ENCODE results near the gene ATG16L1.

ATG16L1 gene

DNA sequence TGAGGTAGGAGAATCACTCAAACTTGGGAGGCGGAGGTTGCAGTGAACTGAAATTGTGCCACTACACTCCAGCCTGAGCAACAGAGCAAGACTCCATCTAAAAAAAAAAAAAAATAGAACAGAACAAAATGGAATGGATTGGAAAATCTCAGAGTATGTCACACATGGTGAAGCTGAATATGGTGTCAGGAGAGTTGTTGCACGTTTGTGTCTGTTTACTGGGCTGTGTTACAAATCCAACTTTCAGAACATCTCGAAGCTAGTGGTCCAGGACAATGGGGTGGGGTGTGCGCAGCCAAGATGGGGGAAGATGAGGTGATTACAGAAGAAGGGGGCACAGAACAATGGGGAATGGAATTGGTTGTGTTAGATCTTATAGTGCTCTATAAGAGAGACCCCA lies 73.8 kb downstream of the ATG16L1 start:
- H3K36me3 ChIP-seq (ENCODE audit: control insufficient read depth in 4 of 4, insufficient read depth in 4 of 4, low read length in 3 of 4), result no peaks in the 10 kb centered on the region
- WGBS (ENCODE audit: insufficient coverage), result 0% methylated on average over 1 of the region's 4 CpGs
- DNase-seq, result no peak
- H3K4me1 ChIP-seq (ENCODE audit: control extremely low read depth in 1 of 4, control insufficient read depth in 4 of 4, insufficient read depth in 4 of 4, low read length in 3 of 4), result peaks cover 0 to 10% (median 5%) of the 10 kb centered on the region in 4 experiments
- CTCF ChIA-PET, result interaction anchor here (1.4 kb wide), 1 partner anchor 12 kb away, joined by 3 read pairs; no protein-coding TSS in a partner anchor
- no peak overlapping the region for H3K4me3 ChIP-seq (ENCODE audit: control insufficient read depth in 1 of 7, extremely low read depth in 1 of 7, insufficient read depth in 4 of 7, low read depth in 2 of 7, low read length in 6 of 7)
- H3K27me3 ChIP-seq (replicated peaks in 2 of 5; ENCODE audit: control insufficient read depth in 4 of 5, insufficient read depth in 5 of 5, low read length in 4 of 5), result no peaks in the 10 kb centered on the region
- H3K9me3 ChIP-seq (ENCODE audit: control extremely low read depth in 1 of 5, control insufficient read depth in 4 of 5, insufficient read depth in 2 of 5, low read depth in 1 of 5, low read length in 4 of 5), result no peaks in the 10 kb centered on the region
- POLR2A ChIA-PET, result no interaction called here
- no peak overlapping the region for H3K27ac ChIP-seq (ENCODE audit: insufficient read depth in 1 of 2, low read depth in 1 of 2, low read length in 2 of 2, poor library complexity in 1 of 2, severe bottlenecking in 2 of 2)

DNA sequence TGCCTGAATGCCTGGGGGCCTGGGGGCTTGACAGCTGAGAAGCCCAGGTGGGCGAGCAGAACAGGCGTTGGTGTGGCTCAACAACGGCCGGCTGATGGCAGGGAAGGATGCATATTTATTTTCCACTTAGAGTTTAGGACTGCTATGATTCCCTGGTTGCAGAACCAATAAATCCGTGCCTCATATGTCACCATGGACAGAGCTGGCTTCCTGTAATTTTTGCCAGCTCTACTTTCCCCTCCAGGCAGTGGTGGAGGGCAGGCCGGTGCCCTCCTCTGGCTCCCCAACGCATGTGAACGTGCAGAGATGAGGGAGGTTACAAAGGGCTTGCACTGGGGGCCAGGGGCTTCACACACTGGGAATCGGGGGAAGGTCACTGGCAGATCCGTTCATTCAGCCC lies 74.3 kb downstream of the ATG16L1 start:
- no peak overlapping the region for H3K4me3 ChIP-seq (ENCODE audit: control insufficient read depth in 1 of 7, extremely low read depth in 1 of 7, insufficient read depth in 4 of 7, low read depth in 2 of 7, low read length in 6 of 7)
- WGBS (ENCODE audit: insufficient coverage), result 86% methylated on average over 8 of the region's 10 CpGs
- H3K27me3 ChIP-seq (replicated peaks in 2 of 5; ENCODE audit: control insufficient read depth in 4 of 5, insufficient read depth in 5 of 5, low read length in 4 of 5), result no peaks in the 10 kb centered on the region
- H3K9me3 ChIP-seq (ENCODE audit: control extremely low read depth in 1 of 5, control insufficient read depth in 4 of 5, insufficient read depth in 2 of 5, low read depth in 1 of 5, low read length in 4 of 5), result no peaks in the 10 kb centered on the region
- CTCF ChIA-PET, result interaction anchor here (1.4 kb wide), 1 partner anchor 13 kb away, joined by 3 read pairs; no protein-coding TSS in a partner anchor
- DNase-seq, result no peak
- H3K27ac ChIP-seq (ENCODE audit: insufficient read depth in 1 of 2, low read depth in 1 of 2, low read length in 2 of 2, poor library complexity in 1 of 2, severe bottlenecking in 2 of 2), result no peak overlapping the region
- POLR2A ChIA-PET, result interaction anchor here (0.7 kb wide), 1 partner anchor 1692 kb away, joined by 6 read pairs; no protein-coding TSS in a partner anchor
- no peaks in the 10 kb centered on the region for H3K36me3 ChIP-seq (ENCODE audit: control insufficient read depth in 4 of 4, insufficient read depth in 4 of 4, low read length in 3 of 4)
- peaks cover 0 to 10% (median 5%) of the 10 kb centered on the region in 4 experiments for H3K4me1 ChIP-seq (ENCODE audit: control extremely low read depth in 1 of 4, control insufficient read depth in 4 of 4, insufficient read depth in 4 of 4, low read length in 3 of 4)

DNA sequence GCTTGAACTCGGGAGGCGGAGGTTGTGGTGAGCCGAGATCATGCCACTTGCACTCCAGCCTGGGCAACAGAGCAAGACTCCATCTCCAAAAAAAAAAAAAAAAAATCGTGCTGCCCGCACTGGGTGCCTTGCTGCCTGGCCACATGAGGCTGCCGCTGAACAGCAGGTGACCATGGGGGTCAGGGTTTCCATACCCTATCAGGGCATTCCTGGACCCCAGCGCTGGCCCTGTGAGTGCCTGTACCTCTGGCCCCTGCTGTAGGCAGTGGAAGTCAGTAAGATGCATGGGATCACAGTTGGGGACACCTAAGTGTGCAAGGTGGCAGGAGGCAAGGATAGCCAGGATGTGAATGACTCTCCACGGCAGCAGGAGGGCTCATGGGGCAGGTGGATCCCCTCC lies 75.0 kb downstream of the ATG16L1 start:
- ChIA-PET CTCF (no interaction called here), POLR2A (interaction anchor here (0.7 kb wide), 1 partner anchor 1691 kb away, joined by 6 read pairs; no protein-coding TSS in a partner anchor)
- Histone ChIP-seq H3K27ac (ENCODE audit: insufficient read depth in 1 of 2, low read depth in 1 of 2, low read length in 2 of 2, poor library complexity in 1 of 2, severe bottlenecking in 2 of 2) (no peak overlapping the region), H3K27me3 (replicated peaks in 2 of 5; ENCODE audit: control insufficient read depth in 4 of 5, insufficient read depth in 5 of 5, low read length in 4 of 5) (no peaks in the 10 kb centered on the region), H3K4me3 (ENCODE audit: control insufficient read depth in 1 of 7, extremely low read depth in 1 of 7, insufficient read depth in 4 of 7, low read depth in 2 of 7, low read length in 6 of 7) (no peak overlapping the region), H3K36me3 (ENCODE audit: control insufficient read depth in 4 of 4, insufficient read depth in 4 of 4, low read length in 3 of 4) (no peaks in the 10 kb centered on the region), H3K4me1 (ENCODE audit: control extremely low read depth in 1 of 4, control insufficient read depth in 4 of 4, insufficient read depth in 4 of 4, low read length in 3 of 4) (peaks cover 3 to 17% (median 11%) of the 10 kb centered on the region in 4 experiments), H3K9me3 (ENCODE audit: control extremely low read depth in 1 of 5, control insufficient read depth in 4 of 5, insufficient read depth in 2 of 5, low read depth in 1 of 5, low read length in 4 of 5) (no peaks in the 10 kb centered on the region)
- DNase-seq, result no peak
- 98% methylated on average over 7 of the region's 8 CpGs for WGBS (ENCODE audit: insufficient coverage)

DNA sequence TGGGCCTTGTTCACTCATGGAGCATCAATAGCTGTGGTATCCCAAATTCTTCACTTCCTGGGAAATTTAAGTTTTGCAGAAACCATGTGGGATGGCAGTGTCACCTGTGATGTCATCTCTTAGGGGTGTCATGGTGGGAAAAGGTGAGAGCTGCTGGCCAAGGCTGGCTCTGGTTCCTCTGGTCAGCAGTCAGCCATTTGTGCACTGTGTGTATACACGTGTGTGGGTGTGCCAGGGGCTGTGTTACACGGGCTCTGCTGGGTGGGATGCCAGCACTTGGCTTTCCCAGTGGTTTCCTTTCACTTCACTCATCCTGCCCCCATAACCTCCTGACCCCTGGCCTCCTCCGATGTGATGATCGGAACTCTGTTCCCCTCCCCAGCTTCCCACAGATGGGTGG lies 77.4 kb downstream of the ATG16L1 start:
- Histone ChIP-seq H3K27ac (ENCODE audit: insufficient read depth in 1 of 2, low read depth in 1 of 2, low read length in 2 of 2, poor library complexity in 1 of 2, severe bottlenecking in 2 of 2) (no peak overlapping the region), H3K4me3 (ENCODE audit: control insufficient read depth in 1 of 7, extremely low read depth in 1 of 7, insufficient read depth in 4 of 7, low read depth in 2 of 7, low read length in 6 of 7) (no peak overlapping the region), H3K36me3 (ENCODE audit: control insufficient read depth in 4 of 4, insufficient read depth in 4 of 4, low read length in 3 of 4) (no peaks in the 10 kb centered on the region), H3K4me1 (ENCODE audit: control extremely low read depth in 1 of 4, control insufficient read depth in 4 of 4, insufficient read depth in 4 of 4, low read length in 3 of 4) (peaks cover 16 to 38% (median 31%) of the 10 kb centered on the region in 4 experiments), H3K27me3 (replicated peaks in 2 of 5; ENCODE audit: control insufficient read depth in 4 of 5, insufficient read depth in 5 of 5, low read length in 4 of 5) (no peaks in the 10 kb centered on the region), H3K9me3 (ENCODE audit: control extremely low read depth in 1 of 5, control insufficient read depth in 4 of 5, insufficient read depth in 2 of 5, low read depth in 1 of 5, low read length in 4 of 5) (no peaks in the 10 kb centered on the region)
- CTCF ChIA-PET, result interaction anchor here (0.8 kb wide), 1 partner anchor 76 kb away, joined by 3 read pairs; no protein-coding TSS in a partner anchor
- WGBS (ENCODE audit: insufficient coverage), result 92% methylated on average over 4 of the region's 4 CpGs
- no peak for DNase-seq
- POLR2A ChIA-PET, result no interaction called here

DNA sequence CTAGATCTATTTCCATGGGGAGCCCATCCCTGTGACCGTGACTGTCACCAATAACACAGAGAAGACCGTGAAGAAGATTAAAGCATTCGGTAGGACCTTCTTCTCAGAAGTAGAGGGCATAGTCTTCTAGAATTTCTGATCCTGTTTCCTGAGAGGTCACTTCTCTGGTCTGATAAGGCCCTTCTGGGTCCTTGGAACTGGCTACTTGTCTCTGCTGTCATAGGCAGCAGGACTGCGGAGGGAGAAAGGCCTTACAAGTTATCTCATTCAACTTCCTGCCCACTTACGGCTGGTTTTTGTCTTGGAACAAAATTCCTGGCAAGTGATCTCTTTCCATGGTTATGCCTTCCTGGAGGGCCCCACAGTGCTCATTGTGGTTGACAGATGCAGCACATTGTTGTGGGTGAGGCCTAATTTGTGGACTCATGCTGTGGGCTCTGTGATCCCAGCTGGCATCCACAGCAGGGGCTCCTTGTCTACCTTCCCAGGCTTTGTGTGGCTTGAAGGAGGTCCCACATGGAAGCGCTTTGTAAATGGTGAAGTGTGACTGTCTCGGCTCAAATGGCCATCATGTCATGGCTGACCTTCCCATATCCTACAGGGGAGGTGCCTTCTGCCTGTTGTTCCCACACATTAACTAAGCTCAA lies 78.1 kb downstream of the ATG16L1 start:
- DNase-seq, result peak in 1 of 3 donors; percentile 35
- H3K4me1 ChIP-seq (ENCODE audit: control extremely low read depth in 1 of 4, control insufficient read depth in 4 of 4, insufficient read depth in 4 of 4, low read length in 3 of 4), result peaks cover 16 to 43% (median 32%) of the 10 kb centered on the region in 4 experiments
- no peaks in the 10 kb centered on the region for H3K9me3 ChIP-seq (ENCODE audit: control extremely low read depth in 1 of 5, control insufficient read depth in 4 of 5, insufficient read depth in 2 of 5, low read depth in 1 of 5, low read length in 4 of 5)
- no peaks in the 10 kb centered on the region for H3K36me3 ChIP-seq (ENCODE audit: control insufficient read depth in 4 of 4, insufficient read depth in 4 of 4, low read length in 3 of 4)
- ChIA-PET POLR2A (no interaction called here), CTCF (interaction anchor here (1.9 to 2.1 kb wide), 3 partner anchors 9 to 20 kb away, joined by 4 to 8 read pairs (median 5); no protein-coding TSS in a partner anchor)
- H3K27me3 ChIP-seq (replicated peaks in 2 of 5; ENCODE audit: control insufficient read depth in 4 of 5, insufficient read depth in 5 of 5, low read length in 4 of 5), result no peaks in the 10 kb centered on the region
- H3K27ac ChIP-seq (ENCODE audit: insufficient read depth in 1 of 2, low read depth in 1 of 2, low read length in 2 of 2, poor library complexity in 1 of 2, severe bottlenecking in 2 of 2), result no peak overlapping the region
- 74% methylated on average over 4 of the region's 7 CpGs for WGBS (ENCODE audit: insufficient coverage)
- H3K4me3 ChIP-seq (ENCODE audit: control insufficient read depth in 1 of 7, extremely low read depth in 1 of 7, insufficient read depth in 4 of 7, low read depth in 2 of 7, low read length in 6 of 7), result no peak overlapping the region

DNA sequence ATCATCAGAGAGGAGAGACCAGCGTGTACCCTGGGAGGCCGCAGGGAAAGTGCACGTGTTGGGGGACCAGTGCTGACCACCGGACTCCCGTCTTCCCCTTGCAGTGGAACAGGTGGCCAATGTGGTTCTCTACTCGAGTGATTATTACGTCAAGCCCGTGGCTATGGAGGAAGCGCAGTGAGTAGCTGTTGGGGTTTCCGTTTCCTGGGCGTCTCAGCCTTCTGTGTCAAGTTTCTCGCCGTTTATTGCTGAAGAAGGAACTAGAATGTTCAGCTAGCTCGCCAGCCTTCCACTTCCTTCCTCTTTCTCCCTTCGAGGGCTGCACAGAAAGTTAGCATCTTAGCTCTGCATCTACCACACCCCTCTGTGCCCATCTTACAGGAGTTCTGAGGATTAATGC lies 80.1 kb downstream of the ATG16L1 start:
- peak; percentile 97 to 99 (median 97) for DNase-seq
- Histone ChIP-seq H3K9me3 (ENCODE audit: control extremely low read depth in 1 of 5, control insufficient read depth in 4 of 5, insufficient read depth in 2 of 5, low read depth in 1 of 5, low read length in 4 of 5) (no peaks in the 10 kb centered on the region), H3K36me3 (ENCODE audit: control insufficient read depth in 4 of 4, insufficient read depth in 4 of 4, low read length in 3 of 4) (no peaks in the 10 kb centered on the region), H3K27me3 (replicated peaks in 2 of 5; ENCODE audit: control insufficient read depth in 4 of 5, insufficient read depth in 5 of 5, low read length in 4 of 5) (no peaks in the 10 kb centered on the region), H3K4me3 (ENCODE audit: control insufficient read depth in 1 of 7, extremely low read depth in 1 of 7, insufficient read depth in 4 of 7, low read depth in 2 of 7, low read length in 6 of 7) (peak overlapping the region in 2 of 7 experiments; percentile 24 to 39), H3K27ac (ENCODE audit: insufficient read depth in 1 of 2, low read depth in 1 of 2, low read length in 2 of 2, poor library complexity in 1 of 2, severe bottlenecking in 2 of 2) (peak overlapping the region; percentile 3 to 53), H3K4me1 (ENCODE audit: control extremely low read depth in 1 of 4, control insufficient read depth in 4 of 4, insufficient read depth in 4 of 4, low read length in 3 of 4) (peaks cover 16 to 43% (median 32%) of the 10 kb centered on the region in 4 experiments)
- ChIA-PET POLR2A (interaction anchor here (0.7 kb wide), 1 partner anchor 18 kb away, joined by 4 read pairs; no protein-coding TSS in a partner anchor), CTCF (interaction anchor here (1.0 to 2.1 kb wide), 10 partner anchors 9 to 64 kb away, joined by 3 to 7 read pairs (median 4); no protein-coding TSS in a partner anchor)
- WGBS (ENCODE audit: insufficient coverage), result 0% methylated on average over 10 of the region's 15 CpGs

DNA sequence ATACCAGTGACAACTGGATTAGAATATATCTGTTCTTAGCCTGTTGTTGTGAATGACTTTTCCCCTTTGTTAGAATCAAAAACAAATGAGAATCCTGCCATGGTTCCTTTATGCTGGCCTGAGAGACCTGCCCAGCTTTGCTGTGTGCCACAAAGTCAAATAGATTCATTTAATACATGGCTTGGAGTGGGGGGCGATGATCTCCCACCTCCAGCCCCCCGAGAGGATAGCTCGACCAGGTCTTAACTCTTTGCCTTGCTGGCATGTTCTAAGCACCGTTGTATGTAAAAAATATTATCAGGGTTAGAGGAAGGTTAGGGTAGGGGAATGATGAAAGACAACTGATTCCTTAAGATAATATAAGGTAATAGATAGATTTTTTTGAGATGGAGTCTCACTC lies 80.7 kb downstream of the ATG16L1 start:
- POLR2A ChIA-PET, result interaction anchor here (0.7 kb wide), 2 partner anchors 17 to 272 kb away, joined by 3 to 4 read pairs; partner anchors contain the start of gene INPP5D
- peaks cover 16 to 43% (median 32%) of the 10 kb centered on the region in 4 experiments for H3K4me1 ChIP-seq (ENCODE audit: control extremely low read depth in 1 of 4, control insufficient read depth in 4 of 4, insufficient read depth in 4 of 4, low read length in 3 of 4)
- H3K9me3 ChIP-seq (ENCODE audit: control extremely low read depth in 1 of 5, control insufficient read depth in 4 of 5, insufficient read depth in 2 of 5, low read depth in 1 of 5, low read length in 4 of 5), result no peaks in the 10 kb centered on the region
- WGBS (ENCODE audit: insufficient coverage), result 100% methylated on average over 2 of the region's 4 CpGs
- CTCF ChIA-PET, result interaction anchor here (1.0 to 2.0 kb wide), 9 partner anchors 8 to 64 kb away, joined by 3 to 7 read pairs (median 4); no protein-coding TSS in a partner anchor
- H3K36me3 ChIP-seq (ENCODE audit: control insufficient read depth in 4 of 4, insufficient read depth in 4 of 4, low read length in 3 of 4), result no peaks in the 10 kb centered on the region
- peak in 1 of 3 donors; percentile 19 for DNase-seq
- peak overlapping the region; percentile 3 to 26 for H3K27ac ChIP-seq (ENCODE audit: insufficient read depth in 1 of 2, low read depth in 1 of 2, low read length in 2 of 2, poor library complexity in 1 of 2, severe bottlenecking in 2 of 2)
- H3K4me3 ChIP-seq (ENCODE audit: control insufficient read depth in 1 of 7, extremely low read depth in 1 of 7, insufficient read depth in 4 of 7, low read depth in 2 of 7, low read length in 6 of 7), result no peak overlapping the region
- no peaks in the 10 kb centered on the region for H3K27me3 ChIP-seq (replicated peaks in 2 of 5; ENCODE audit: control insufficient read depth in 4 of 5, insufficient read depth in 5 of 5, low read length in 4 of 5)
